SIG-M5 treated with dmso at 0.1 percent for 504 hours (cell line): ENCODE data around the gene SH2B3.
A peak's percentile ranks its signal among the peaks of the same experiment; 100 is the strongest.
"Not testable (repeated sequence)": the region's sequence is repeated elsewhere in the genome, so short reads cannot be mapped to it uniquely, and the experiment has no call there.

Source experiments
- DNase-seq: peaks from one replicate; lab custom pipeline; 2025; ENCODE audit not compliant: unreplicated experiment; lab: John Stamatoyannopoulos, UW

The SH2B3 gene

DNA sequence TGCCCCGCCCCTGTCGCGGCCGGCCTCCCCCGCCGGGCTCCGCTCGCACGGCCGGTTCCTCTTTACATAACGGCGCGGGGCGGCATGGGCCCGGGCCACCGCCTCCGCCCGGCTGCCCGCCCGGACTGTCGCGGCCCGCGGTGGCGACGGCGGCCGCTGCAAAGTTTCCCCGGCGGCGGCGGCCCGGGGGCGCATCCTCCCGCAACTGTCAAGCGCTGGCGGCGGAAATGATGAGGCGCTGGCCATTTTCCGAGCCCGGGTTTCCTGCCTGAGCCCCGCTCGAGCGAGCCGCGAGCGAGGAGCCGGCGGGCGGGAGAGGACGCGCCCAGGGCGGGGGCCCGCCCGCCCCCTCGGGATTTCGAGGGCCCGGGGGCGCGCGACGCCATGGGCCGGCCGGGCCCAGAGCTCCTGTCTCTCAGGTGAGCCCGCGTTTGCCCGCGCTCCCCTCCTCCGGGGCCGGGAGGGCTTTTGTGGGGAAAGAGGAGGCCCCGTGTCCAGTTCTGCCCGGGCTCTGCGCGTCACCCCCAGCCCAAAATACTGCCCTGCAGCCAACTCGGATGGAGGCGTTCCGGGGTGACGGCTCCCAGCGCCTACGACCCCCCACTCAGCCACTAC, at the start of gene SH2B3:
Gene SH2B3 (plus strand): TSS at position 65 of the 615 bp plus-strand sequence. CDS start 12,223 bp downstream, outside the sequence.
- no peak for DNase-seq

DNA sequence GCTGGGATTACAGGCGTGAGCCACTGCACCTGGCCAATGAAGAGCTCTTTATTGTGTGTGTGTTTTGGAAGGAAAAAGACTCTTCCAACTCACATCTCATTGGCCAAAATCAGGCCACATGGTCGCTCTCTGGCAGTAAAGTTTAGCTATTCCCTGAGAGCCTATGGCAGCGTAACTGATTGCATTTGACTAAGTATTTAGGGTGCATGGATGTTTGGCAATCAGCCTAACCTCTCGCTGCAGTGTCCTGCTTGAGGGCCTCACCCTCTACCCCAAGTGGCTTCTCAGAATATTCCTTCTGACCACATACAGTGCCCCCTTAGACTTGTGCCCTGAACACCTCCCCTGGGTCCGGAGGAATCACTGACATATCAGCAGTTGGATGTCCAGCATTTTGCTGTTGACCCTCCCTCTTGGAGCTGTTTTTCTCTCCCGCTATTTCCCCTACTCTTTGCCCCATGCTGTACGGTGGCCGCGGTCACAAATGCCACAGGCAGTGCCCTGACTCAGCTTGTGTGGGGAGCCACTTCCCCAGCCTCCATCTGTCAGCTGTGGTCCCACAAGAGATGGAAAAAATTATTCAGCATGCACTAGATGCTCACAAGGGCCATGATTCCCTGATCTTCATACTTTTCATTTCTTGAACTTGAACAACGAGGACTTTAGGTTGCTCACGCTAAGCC, 46.4 kb upstream of the SH2B3 start:
- DNase-seq = peak; percentile 71

DNA sequence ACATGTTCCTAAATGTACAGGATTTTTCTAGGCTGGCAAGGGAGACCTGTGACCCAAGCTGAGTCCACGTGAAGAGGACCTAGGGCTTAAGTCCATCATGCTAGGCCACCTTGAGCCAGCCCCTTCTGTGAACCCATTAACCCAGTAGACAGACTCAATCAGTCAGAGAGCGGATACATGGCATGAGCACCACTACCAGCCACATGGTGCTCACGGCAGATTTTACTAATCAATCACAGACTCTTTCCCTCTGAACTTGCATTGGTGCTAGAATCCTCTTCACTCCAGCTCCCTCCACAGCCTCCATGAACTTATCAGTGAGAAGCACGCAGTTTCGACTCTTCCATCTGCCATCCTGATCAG, 45.8 kb upstream of the SH2B3 start:
- no peak for DNase-seq

DNA sequence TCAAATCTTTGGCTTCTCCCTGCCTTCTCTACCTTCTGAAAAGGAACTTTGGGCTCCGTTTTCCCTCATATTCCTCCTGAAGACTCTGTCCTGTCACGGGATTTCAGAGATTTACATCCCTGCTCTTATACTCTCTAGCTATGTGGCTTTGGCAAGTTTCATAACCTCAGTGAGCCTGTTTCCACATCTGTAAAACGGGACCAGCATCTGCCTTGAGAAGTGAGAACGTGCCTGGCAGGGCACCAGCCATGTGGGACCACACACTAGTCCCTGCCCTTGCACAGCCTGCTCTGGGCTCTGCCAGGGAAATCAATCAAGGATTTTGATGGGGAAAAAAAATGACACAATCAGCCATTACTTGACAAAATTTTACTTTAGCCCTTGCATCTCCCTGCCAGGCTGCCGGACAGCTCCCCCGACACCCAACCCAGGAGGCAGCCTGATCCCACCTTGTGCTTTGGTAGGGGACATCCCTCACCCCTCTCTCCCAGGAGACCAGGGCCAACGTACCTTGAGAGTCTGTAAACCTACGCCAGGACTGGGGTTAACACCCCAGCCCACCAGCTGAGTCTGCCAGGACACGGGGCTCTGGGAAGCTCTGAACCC, 45.3 kb upstream of the SH2B3 start:
- DNase-seq = no peak

- DNase-seq = no peak
These were observed 44.5 kb upstream of the SH2B3 start for GRCh38 chr12:111361073-111361716.

GRCh38 chr12:111361717-111362576, 43.8 kb upstream of the SH2B3 start:
- no peak for DNase-seq

GRCh38 chr12:111362687-111363475, 42.8 kb upstream of the SH2B3 start:
- no peak for DNase-seq

DNA sequence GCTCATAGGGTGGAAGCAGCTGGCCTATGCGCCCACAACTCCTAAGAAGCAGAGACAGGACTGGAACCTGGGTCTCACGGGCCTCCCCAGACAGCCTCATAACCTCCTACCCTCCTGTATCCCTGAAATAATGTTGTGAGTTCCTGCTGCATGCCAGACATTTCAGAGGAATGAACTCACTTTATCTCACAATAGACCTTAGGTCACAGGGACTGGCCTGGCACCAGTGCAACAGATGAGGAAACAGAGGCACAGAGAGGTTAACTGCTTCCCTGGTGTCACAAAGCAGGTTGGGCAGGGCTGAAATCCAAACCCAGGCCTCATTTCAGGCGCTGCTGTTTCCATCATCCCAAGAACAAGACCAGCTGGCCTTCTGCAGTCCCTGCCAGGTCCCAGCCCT, 42.1 kb upstream of the SH2B3 start:
- DNase-seq = no peak

GRCh38 chr12:111366075-111366474, 39.6 kb upstream of the SH2B3 start:
- DNase-seq = no peak

GRCh38 chr12:111366583-111366982, 39.1 kb upstream of the SH2B3 start:
- DNase-seq = no peak

GRCh38 chr12:111367661-111368221, 38.0 kb upstream of the SH2B3 start:
- DNase-seq = no peak

DNA sequence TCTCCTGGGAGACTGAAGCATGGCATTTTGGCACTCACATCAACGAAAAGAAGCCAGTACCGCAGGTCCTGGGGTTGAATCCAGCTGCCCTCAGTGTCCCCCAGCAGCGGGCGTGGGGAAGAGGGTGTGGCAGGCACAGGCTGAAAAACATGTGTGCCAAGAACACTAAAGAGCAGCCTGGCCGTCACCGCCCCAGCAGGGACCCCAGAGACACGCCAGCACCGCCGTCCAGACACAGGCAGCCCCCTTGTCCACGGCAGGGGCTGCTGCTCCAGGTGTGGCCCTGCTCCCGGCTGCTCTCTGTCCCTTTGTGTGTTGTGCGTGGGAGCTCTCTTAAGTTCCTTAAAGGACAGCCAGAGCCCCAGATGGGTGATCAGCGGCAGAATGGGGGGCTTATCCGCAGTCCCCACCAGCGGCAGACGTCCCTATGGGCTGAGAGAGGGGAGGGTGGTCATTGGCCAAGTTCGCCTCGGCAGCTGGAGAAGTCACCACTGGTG, 37.4 kb upstream of the SH2B3 start:
- DNase-seq = no peak

DNA sequence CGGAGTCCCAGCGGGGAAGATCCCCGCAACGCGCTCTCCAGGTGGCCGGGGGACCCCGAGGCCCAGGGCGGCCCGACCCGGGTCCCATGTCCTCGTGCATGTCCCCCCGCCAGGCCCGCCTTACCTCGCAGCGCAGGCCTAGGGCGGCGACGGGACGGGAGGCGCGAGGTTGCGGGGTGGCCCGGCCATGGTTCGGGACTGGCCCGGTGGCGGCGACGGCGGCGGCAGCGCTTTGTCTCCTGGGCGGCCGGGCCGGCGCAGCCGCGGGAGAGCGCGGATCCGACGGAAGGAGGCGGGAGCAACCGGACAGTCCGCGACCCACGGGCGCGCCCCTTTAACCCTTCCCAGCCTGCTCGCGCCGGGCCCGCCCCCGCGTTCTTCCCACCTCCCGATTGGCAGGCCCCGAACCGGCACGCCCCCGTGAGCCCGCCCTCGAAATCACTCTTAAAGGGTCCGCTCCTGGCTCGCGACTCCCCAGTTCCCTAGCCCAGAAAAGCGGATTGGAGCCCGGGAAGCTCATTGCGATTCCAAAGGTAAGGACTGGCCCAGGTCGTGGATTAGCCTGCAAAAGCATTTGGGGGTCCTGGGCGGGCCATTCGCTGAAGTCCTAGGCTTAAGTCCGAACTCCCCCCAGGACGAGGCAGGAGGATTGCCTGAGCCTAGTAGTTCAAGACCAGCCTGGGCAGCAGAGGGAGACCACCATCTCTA, 36.8 kb upstream of the SH2B3 start, which contains the start of gene PHETA1:
Gene PHETA1 (minus strand): TSS at position 308 of the 708 bp plus-strand sequence. CDS start 5,668 bp downstream, outside the sequence.
- peak; percentile 76 for DNase-seq

GRCh38 chr12:111369496-111370220, 36.1 kb upstream of the SH2B3 start:
- DNase-seq = no peak

DNA sequence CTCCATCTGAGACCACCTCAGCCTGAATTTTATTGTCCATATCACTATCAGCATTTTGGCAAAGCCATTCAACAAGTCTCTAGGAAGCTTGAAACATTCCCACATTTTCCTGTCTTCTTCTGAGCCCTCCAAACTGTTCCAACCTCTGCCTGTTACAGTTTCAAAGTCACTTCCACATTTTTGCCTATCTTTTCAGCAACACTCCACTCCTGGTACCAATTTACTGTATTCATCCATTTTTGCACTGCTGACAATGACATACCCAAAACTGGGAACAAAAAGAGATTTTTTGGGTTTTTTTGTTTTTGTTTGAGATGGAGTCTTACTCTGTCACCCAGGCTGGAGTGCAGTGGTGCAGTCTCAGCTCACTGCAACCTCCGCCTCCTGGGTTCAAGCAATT, 32.5 kb upstream of the SH2B3 start:
- not testable (repeated sequence) for DNase-seq

DNA sequence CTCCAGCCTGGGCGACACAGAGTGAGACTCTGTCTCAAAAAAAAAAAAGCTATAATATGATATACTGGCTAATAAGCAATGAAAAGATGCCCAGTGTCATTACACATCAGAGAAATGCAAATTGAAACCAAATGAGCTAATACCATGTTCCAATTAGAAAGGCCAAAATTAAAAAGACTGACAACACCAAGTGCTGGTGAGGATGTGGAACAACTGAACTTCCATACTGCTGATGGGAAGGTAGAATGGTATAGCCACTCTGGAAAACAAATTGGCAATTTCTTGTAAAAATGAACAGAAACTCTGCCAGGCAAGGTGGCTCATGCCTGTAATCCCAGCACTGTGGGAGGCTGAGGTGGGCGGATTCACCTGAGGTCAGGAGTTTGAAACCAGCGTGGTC, 28.3 kb upstream of the SH2B3 start:
- no peak for DNase-seq

DNA sequence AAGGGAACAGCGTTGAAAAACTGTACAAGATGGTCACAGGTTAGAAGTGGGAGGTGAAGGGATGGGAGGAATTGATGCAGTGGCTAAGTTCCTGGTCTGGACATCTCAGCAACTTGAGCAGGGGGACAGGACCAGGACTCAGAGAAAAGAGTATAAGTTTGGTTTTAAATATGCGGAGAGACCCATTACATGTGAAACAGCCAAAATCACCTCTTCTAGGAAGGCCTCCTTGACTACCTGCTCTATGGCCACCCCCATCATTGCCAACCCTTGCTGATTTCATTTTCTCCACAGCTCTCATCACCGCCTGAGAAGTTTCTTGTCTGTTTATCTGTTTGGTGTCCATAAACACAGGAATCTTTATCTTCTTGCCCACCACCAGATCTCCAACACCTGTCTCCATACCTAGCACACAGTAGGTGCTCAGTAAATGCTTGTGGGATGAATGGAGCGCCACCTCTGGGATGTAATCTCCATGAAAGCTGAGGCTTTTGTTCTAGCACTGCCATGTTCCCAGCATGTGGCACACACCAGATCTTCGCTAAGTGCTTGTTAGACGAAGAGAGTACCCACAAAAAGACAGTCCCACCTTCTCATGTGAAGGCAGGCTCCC, 25.7 kb upstream of the SH2B3 start:
- no peak for DNase-seq

- no peak for DNase-seq
These were observed 21.1 kb upstream of the SH2B3 start for GRCh38 chr12:111384596-111384995.
